ENCODE results near the gene DCK.
A peak's percentile ranks its signal among the peaks of the same experiment; 100 is the strongest.
"Not testable (repeated sequence)": the region's sequence is repeated elsewhere in the genome, so short reads cannot be mapped to it uniquely, and the experiment has no call there.

The DCK gene

DNA sequence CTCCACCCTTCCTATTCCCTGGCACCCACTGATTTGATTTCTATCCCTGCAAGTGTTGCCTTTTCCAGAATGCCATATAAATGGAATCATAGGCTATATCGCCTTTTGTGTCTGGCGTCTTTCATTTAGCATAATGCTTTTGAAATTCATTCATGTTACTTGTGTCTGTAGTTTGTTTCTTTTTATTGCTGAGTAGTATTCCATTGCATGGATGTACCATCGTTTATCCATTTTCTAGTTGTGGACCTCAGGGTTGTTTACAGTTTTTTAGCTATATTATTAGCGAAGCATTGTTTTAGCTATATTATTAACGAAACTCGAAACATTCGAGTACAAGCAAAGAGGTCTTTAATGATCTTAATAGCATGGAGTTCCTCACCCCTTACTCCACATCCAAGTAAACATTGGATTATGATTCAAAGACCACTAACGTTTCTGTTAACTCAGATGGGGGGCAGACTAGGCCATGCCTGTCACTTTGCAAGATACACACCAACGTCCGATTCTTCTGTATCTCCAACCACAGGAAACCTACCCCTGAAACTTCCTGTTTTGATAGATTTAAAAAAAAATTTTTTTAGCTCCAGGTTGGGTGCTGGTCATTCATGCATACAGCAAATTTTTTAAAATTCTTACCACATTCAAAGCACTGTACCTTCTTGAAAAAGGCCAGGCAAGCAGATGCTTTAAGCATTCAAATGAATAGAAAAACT lies 1.1 kb downstream of the DCK start:
- TF ChIP-seq POLR2A (IDR thresholded peaks at IDR 0.05; ENCODE audit: extremely low read depth, insufficient read length) (no peak), MYC (IDR thresholded peaks at IDR 0.05; ENCODE audit: low read depth, low read length) (no peak), CTCF (IDR thresholded peaks at IDR 0.05; ENCODE audit: low read depth, low read length) (no peak)
- TF ChIP-seq, protein P1, sequence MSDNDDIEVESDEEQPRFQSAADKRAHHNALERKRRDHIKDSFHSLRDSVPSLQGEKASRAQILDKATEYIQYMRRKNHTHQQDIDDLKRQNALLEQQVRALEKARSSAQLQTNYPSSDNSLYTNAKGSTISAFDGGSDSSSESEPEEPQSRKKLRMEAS (IDR thresholded peaks at IDR 0.05; ENCODE audit: low read depth, low read length), result peak; percentile 32; the same call in 1 of the 2 replicates
- peak overlapping the region; percentile 84 for H3K4me3 ChIP-seq (ENCODE audit: low read depth, low read length)
- peak; percentile 74 for DNase-seq (ENCODE audit: low read depth)

DNA sequence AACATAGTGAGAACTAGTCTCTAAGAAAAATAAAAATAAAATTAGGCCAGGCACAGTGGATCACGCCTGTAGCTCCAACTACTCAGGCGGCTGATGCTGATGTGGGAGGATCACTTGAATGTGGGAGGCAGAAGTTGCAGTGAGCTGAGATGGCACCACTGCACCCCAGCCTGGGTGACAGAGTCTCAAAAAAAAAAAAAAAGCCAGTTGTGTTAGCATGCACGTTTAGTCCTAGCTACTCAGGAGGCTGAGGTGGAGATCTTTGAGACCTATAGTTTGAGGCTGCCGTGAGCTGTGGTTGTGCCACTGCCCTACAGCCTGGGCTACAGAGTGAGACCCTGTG lies 2.5 kb downstream of the DCK start:
- peak overlapping the region; percentile 84 for H3K4me3 ChIP-seq (ENCODE audit: low read depth, low read length)
- peak; percentile 42 for DNase-seq (ENCODE audit: low read depth)
- TF ChIP-seq, protein P1 (IDR thresholded peaks at IDR 0.05; ENCODE audit: low read depth, low read length), result no peak
- TF ChIP-seq POLR2A (IDR thresholded peaks at IDR 0.05; ENCODE audit: extremely low read depth, insufficient read length), result no peak
- no peak for TF ChIP-seq MYC (IDR thresholded peaks at IDR 0.05; ENCODE audit: low read depth, low read length)
- no peak for TF ChIP-seq CTCF (IDR thresholded peaks at IDR 0.05; ENCODE audit: low read depth, low read length)

- peak overlapping the region; percentile 84 for H3K4me3 ChIP-seq (ENCODE audit: low read depth, low read length)
- TF ChIP-seq CTCF (IDR thresholded peaks at IDR 0.05; ENCODE audit: low read depth, low read length), result no peak
- DNase-seq (ENCODE audit: low read depth), result no peak
Observed at GRCh38 chr4:70997036-70997435, 3.6 kb downstream of the DCK start.

- DNase-seq (ENCODE audit: low read depth), result no peak
- H3K4me3 ChIP-seq (ENCODE audit: low read depth, low read length), result no peak overlapping the region
- TF ChIP-seq, protein P1 (IDR thresholded peaks at IDR 0.05; ENCODE audit: low read depth, low read length), result no peak
Observed at GRCh38 chr4:70997546-70997945, 4.1 kb downstream of the DCK start.

- DNase-seq (ENCODE audit: low read depth), result not testable (repeated sequence)
Observed at GRCh38 chr4:70999639-71000038, 6.2 kb downstream of the DCK start.

DNA sequence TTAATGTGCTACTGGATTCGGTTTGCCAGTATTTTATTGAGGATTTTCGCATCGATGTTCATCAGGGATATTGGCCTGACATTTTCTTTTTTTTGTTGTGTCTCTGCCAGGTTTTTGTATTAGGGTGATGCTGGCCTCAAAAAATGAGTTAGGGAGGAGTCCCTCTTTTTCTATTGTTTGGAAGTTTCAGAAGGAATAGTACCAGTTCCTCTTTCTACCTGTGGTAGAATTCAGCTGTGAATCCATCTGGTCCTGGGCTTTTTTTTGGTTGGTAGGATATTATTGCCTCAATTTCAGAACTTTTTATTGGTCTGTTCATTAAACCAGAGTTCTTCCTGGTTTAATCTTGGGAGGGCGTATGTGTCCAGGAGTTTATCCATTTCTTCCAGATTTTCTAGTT lies 7.9 kb downstream of the DCK start:
- not testable (repeated sequence) for H3K4me3 ChIP-seq (ENCODE audit: low read depth, low read length); DNase-seq (ENCODE audit: low read depth)

More at GRCh38 chr4:70999639-71000038, 6.2 kb downstream of the DCK start:
- not testable (repeated sequence) for H3K4me3 ChIP-seq (ENCODE audit: low read depth, low read length)

DNA sequence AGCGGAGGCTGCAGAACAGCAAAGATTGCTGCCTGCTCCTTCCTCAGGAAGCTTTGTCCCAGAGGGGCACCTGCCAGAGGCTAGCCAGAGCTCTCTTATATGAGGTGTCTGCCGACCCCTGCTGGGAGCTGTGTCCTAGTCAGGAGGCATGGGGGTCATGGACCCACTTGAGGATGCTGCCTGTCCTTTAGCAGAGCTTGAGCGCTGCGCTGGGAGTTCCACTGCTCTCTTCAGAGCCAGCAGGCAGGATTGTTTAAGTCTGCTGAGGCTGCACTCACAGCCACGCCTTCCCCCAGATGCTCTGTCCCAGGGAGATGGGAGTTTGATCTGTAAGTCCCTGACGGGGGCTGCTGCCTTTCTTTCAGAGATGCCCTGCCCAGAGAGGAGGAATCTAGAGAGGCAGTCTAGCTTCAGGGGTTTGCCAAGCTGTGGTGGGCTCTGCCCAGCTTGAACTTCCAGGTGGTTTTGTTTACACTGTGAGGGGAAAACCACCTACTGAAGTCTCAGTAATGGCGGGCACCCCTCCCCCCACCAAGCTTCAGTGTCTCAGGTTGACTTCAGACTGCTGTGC lies 10.9 kb downstream of the DCK start:
- no peak for DNase-seq (ENCODE audit: low read depth)
- H3K4me3 ChIP-seq (ENCODE audit: low read depth, low read length), result no peak overlapping the region
- no peak for TF ChIP-seq POLR2A (IDR thresholded peaks at IDR 0.05; ENCODE audit: extremely low read depth, insufficient read length)
- TF ChIP-seq CTCF (IDR thresholded peaks at IDR 0.05; ENCODE audit: low read depth, low read length), result no peak
- TF ChIP-seq, protein P1 (IDR thresholded peaks at IDR 0.05; ENCODE audit: low read depth, low read length), result no peak
- no peak for TF ChIP-seq MYC (IDR thresholded peaks at IDR 0.05; ENCODE audit: low read depth, low read length)

DNA sequence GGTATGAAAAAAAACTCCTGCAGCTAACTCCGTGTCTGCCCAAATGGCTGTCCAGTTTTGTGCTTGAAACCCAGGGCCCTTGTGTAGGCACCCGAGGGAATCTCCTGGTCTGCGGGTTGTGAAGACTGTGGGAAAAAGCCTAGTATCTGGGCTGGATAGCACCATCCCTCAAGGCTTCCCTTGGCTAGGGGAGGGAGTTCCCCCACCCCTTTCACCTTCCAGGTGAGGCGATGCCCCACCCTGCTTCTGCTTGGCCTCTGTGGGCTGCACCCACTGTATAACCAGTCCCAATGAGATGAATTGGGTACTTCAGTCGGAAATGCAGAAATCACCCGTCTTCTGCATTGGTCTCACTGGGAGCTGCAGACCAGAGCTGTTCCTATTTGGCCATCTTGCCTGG lies 11.6 kb downstream of the DCK start:
- H3K4me3 ChIP-seq (ENCODE audit: low read depth, low read length); DNase-seq (ENCODE audit: low read depth): not testable (repeated sequence)
